Measurements from ENCODE around the gene TEF.

TEF gene

GRCh38 chr22:41341990-41342389 is 39.8 kb upstream of the TEF start:
- Histone ChIP-seq H3K36me3 (ENCODE audit: control insufficient read depth, insufficient read depth, low read length) (peaks cover 54% of the 10 kb centered on the region), H3K4me3 (ENCODE audit: insufficient read depth, low read depth, low read length, poor library complexity, severe bottlenecking) (no peak overlapping the region), H3K9me3 (ENCODE audit: control insufficient read depth, low read length) (no peaks in the 10 kb centered on the region), H3K27ac (ENCODE audit: insufficient read depth, low read length, poor library complexity, severe bottlenecking) (no peak overlapping the region), H3K4me1 (ENCODE audit: control insufficient read depth, insufficient read depth, low read length, poor library complexity, severe bottlenecking) (no peaks in the 10 kb centered on the region), H3K27me3 (replicated peaks; ENCODE audit: control insufficient read depth, insufficient read depth, low read length, poor library complexity, severe bottlenecking) (no peaks in the 10 kb centered on the region)
- no peak for DNase-seq

DNA sequence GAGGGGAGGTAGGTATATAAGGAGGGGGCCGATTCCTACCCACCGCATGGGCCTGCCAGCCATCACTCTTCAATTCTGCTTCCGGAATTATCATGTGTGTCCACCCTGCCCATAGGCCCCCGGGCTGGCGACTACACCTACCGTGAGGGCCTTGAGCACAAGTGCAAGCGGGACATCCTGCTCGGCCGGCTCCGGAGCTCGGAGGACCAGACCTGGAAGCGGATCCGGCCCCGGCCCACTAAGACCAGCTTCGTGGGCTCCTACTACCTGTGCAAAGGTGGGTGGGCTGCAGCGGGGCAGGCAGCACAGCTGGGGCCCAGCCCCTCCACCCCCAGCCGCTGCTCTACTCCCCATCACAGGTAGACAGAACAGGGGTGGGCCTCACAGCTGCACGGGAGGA is 38.4 kb upstream of the TEF start:
- H3K27me3 ChIP-seq (replicated peaks; ENCODE audit: control insufficient read depth, insufficient read depth, low read length, poor library complexity, severe bottlenecking): no peaks in the 10 kb centered on the region
- no peak overlapping the region for H3K4me3 ChIP-seq (ENCODE audit: insufficient read depth, low read depth, low read length, poor library complexity, severe bottlenecking)
- DNase-seq: no peak
- H3K36me3 ChIP-seq (ENCODE audit: control insufficient read depth, insufficient read depth, low read length): peaks cover 67% of the 10 kb centered on the region
- no peaks in the 10 kb centered on the region for H3K4me1 ChIP-seq (ENCODE audit: control insufficient read depth, insufficient read depth, low read length, poor library complexity, severe bottlenecking)
- no peaks in the 10 kb centered on the region for H3K9me3 ChIP-seq (ENCODE audit: control insufficient read depth, low read length)
- H3K27ac ChIP-seq (ENCODE audit: insufficient read depth, low read length, poor library complexity, severe bottlenecking): no peak overlapping the region

DNA sequence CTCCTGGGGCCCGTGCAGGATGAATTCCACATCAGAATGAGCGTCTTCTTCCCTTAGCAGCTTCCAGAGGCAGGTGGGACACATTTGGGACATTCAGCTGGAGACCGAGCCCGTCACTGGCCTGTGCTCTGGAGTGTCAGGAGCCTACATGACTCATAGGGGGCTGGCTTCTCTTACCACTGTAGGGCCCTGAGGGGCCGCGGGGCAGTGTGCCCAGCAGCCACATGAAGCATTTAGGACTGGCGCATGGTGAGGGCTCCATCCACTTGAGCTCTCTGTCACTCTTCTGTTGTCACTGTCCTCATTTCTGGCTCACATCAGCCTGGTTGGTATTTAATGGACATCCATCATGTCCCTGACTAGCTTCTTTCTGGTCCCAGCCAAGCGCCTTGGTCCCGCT is 38.0 kb upstream of the TEF start:
- peaks cover 68% of the 10 kb centered on the region for H3K36me3 ChIP-seq (ENCODE audit: control insufficient read depth, insufficient read depth, low read length)
- no peaks in the 10 kb centered on the region for H3K9me3 ChIP-seq (ENCODE audit: control insufficient read depth, low read length)
- DNase-seq: no peak
- H3K4me1 ChIP-seq (ENCODE audit: control insufficient read depth, insufficient read depth, low read length, poor library complexity, severe bottlenecking): no peaks in the 10 kb centered on the region
- no peak overlapping the region for H3K4me3 ChIP-seq (ENCODE audit: insufficient read depth, low read depth, low read length, poor library complexity, severe bottlenecking)
- H3K27me3 ChIP-seq (replicated peaks; ENCODE audit: control insufficient read depth, insufficient read depth, low read length, poor library complexity, severe bottlenecking): no peaks in the 10 kb centered on the region
- H3K27ac ChIP-seq (ENCODE audit: insufficient read depth, low read length, poor library complexity, severe bottlenecking): no peak overlapping the region

DNA sequence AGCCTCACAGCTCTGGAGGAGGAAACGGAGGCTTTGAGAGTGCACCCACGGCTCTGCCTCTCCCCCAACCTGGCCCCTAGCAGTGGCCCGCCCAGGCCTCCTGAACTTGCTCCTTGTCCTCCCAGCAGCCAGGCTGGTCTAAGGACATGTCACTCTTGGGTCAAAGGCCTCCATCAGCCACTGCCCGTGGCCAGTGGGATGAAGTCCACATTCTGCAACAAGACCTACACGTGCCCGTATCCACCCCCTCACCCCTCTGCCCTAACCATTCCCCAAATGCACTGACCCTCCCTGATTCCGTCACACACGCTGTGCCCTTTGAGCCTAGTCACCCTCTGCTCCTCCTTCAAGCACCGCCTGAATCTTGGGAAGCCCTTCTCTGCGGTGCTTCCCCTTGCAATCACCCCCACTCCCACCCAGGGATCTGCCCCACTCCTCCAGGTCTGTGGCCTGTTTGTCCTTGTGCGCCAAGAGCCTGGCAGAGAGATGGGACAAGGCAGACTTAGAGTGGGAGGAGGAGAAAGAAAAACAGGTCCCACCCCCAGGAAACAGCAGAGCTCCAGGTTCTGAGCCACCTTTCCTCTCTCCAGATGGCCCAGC is 37.5 kb upstream of the TEF start:
- no peak overlapping the region for H3K27ac ChIP-seq (ENCODE audit: insufficient read depth, low read length, poor library complexity, severe bottlenecking)
- H3K4me3 ChIP-seq (ENCODE audit: insufficient read depth, low read depth, low read length, poor library complexity, severe bottlenecking): no peak overlapping the region
- no peaks in the 10 kb centered on the region for H3K4me1 ChIP-seq (ENCODE audit: control insufficient read depth, insufficient read depth, low read length, poor library complexity, severe bottlenecking)
- no peaks in the 10 kb centered on the region for H3K9me3 ChIP-seq (ENCODE audit: control insufficient read depth, low read length)
- peaks cover 69% of the 10 kb centered on the region for H3K36me3 ChIP-seq (ENCODE audit: control insufficient read depth, insufficient read depth, low read length)
- DNase-seq: no peak
- H3K27me3 ChIP-seq (replicated peaks; ENCODE audit: control insufficient read depth, insufficient read depth, low read length, poor library complexity, severe bottlenecking): no peaks in the 10 kb centered on the region

DNA sequence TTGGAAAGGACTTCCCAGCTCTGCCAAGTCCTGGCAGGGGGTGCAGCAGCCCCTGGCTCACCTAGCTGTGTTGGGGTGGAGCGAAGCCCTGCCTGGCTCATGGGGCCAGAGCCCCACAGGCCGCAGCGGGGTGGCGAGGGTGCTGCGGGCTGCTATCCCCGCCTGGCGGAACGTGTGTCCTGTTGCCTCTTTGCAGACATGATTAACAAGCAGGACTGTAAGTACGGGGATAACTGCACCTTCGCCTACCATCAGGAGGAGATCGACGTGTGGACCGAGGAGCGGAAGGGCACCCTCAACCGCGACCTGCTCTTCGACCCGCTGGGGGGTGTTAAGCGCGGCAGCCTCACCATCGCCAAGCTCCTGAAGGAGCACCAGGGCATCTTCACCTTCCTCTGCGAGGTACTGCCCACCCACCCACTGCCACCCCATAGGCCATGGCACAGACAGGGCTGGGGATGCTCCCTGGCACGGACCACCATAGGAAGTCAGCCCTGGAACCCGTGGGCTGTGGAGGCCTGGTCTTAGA is 35.9 kb upstream of the TEF start:
- H3K4me1 ChIP-seq (ENCODE audit: control insufficient read depth, insufficient read depth, low read length, poor library complexity, severe bottlenecking): no peaks in the 10 kb centered on the region
- H3K9me3 ChIP-seq (ENCODE audit: control insufficient read depth, low read length): no peaks in the 10 kb centered on the region
- DNase-seq: no peak
- peaks cover 72% of the 10 kb centered on the region for H3K36me3 ChIP-seq (ENCODE audit: control insufficient read depth, insufficient read depth, low read length)
- H3K27me3 ChIP-seq (replicated peaks; ENCODE audit: control insufficient read depth, insufficient read depth, low read length, poor library complexity, severe bottlenecking): no peaks in the 10 kb centered on the region
- H3K27ac ChIP-seq (ENCODE audit: insufficient read depth, low read length, poor library complexity, severe bottlenecking): no peak overlapping the region
- H3K4me3 ChIP-seq (ENCODE audit: insufficient read depth, low read depth, low read length, poor library complexity, severe bottlenecking): no peak overlapping the region

DNA sequence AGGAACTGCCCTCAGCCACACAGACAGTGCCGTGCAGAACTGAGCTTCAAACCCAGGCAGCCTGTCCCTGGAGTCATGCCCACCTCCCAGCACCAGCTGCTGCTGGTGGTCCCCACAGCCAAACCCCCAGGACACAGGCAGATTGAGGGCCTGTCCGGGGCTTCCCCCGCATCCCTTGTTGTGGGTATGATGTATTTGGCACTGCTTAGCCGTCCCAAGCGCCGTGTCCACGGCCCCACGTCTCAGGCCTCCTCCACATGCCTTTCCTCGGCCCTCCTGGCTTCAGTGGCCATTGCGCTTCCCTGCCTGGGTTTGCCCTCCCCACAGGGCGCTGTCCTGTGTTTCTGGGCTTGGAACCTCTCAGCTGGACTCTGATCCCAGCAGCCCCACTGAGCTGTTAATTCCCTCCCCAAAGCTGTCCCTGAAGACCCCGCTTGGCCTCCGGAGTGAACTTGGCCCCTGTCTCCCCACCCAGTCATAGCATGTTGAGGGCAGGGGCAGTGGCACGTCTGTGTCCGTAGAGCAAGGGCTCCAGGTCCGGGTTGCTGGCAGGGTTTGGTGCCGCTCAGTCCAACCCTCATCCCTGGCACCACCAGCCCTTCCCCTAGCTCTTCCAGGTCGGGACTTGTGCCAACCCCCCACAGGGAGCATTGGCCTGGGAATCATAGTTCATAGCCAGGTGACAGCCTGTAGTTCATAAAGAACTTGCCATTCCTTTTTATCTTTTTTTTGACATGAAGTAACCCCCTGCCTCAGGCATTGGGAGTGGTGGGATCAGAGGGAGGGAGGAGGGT is 34.5 kb upstream of the TEF start:
- H3K27ac ChIP-seq (ENCODE audit: insufficient read depth, low read length, poor library complexity, severe bottlenecking): no peak overlapping the region

GRCh38 chr22:41348964-41349484 is 32.7 kb upstream of the TEF start:
- Histone ChIP-seq H3K27me3 (replicated peaks; ENCODE audit: control insufficient read depth, insufficient read depth, low read length, poor library complexity, severe bottlenecking) (no peaks in the 10 kb centered on the region), H3K4me1 (ENCODE audit: control insufficient read depth, insufficient read depth, low read length, poor library complexity, severe bottlenecking) (no peaks in the 10 kb centered on the region), H3K36me3 (ENCODE audit: control insufficient read depth, insufficient read depth, low read length) (peaks cover 83% of the 10 kb centered on the region), H3K27ac (ENCODE audit: insufficient read depth, low read length, poor library complexity, severe bottlenecking) (no peak overlapping the region), H3K9me3 (ENCODE audit: control insufficient read depth, low read length) (no peaks in the 10 kb centered on the region), H3K4me3 (ENCODE audit: insufficient read depth, low read depth, low read length, poor library complexity, severe bottlenecking) (no peak overlapping the region)
- no peak for DNase-seq

More for the DNA sequence above, 34.5 kb upstream of the TEF start:
- DNase-seq: no peak
- Histone ChIP-seq H3K4me3 (ENCODE audit: insufficient read depth, low read depth, low read length, poor library complexity, severe bottlenecking) (no peak overlapping the region), H3K9me3 (ENCODE audit: control insufficient read depth, low read length) (no peaks in the 10 kb centered on the region), H3K27me3 (replicated peaks; ENCODE audit: control insufficient read depth, insufficient read depth, low read length, poor library complexity, severe bottlenecking) (no peaks in the 10 kb centered on the region), H3K36me3 (ENCODE audit: control insufficient read depth, insufficient read depth, low read length) (peaks cover 81% of the 10 kb centered on the region), H3K4me1 (ENCODE audit: control insufficient read depth, insufficient read depth, low read length, poor library complexity, severe bottlenecking) (no peaks in the 10 kb centered on the region)

DNA sequence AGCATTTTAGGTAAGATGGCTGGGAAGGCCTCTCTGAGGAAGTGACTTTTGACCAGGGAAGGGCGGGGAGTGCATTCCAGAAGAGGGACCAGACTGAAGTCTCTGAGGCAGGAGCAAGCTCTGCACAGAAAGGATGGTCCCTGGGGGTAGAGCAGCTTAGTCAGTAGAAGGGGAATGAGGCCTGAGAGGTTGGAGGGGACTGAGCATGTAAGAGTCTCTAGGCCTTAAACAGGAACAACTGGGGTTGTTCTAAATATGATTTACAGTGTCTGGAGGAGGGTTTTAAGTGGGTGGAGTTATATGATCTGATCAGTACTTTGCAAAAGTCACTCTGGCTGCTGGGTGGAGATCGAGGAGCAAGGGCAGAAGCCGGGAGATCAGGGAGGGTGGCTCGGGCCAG is 31.7 kb upstream of the TEF start:
- H3K27me3 ChIP-seq (replicated peaks; ENCODE audit: control insufficient read depth, insufficient read depth, low read length, poor library complexity, severe bottlenecking): no peaks in the 10 kb centered on the region
- DNase-seq: no peak
- H3K9me3 ChIP-seq (ENCODE audit: control insufficient read depth, low read length): no peaks in the 10 kb centered on the region
- peaks cover 85% of the 10 kb centered on the region for H3K36me3 ChIP-seq (ENCODE audit: control insufficient read depth, insufficient read depth, low read length)
- H3K4me3 ChIP-seq (ENCODE audit: insufficient read depth, low read depth, low read length, poor library complexity, severe bottlenecking): no peak overlapping the region
- no peaks in the 10 kb centered on the region for H3K4me1 ChIP-seq (ENCODE audit: control insufficient read depth, insufficient read depth, low read length, poor library complexity, severe bottlenecking)
- H3K27ac ChIP-seq (ENCODE audit: insufficient read depth, low read length, poor library complexity, severe bottlenecking): no peak overlapping the region

- Histone ChIP-seq H3K27me3 (replicated peaks; ENCODE audit: control insufficient read depth, insufficient read depth, low read length, poor library complexity, severe bottlenecking) (no peaks in the 10 kb centered on the region), H3K9me3 (ENCODE audit: control insufficient read depth, low read length) (no peaks in the 10 kb centered on the region), H3K4me1 (ENCODE audit: control insufficient read depth, insufficient read depth, low read length, poor library complexity, severe bottlenecking) (no peaks in the 10 kb centered on the region), H3K27ac (ENCODE audit: insufficient read depth, low read length, poor library complexity, severe bottlenecking) (no peak overlapping the region), H3K36me3 (ENCODE audit: control insufficient read depth, insufficient read depth, low read length) (peaks cover 88% of the 10 kb centered on the region), H3K4me3 (ENCODE audit: insufficient read depth, low read depth, low read length, poor library complexity, severe bottlenecking) (no peak overlapping the region)
- DNase-seq: no peak
Measured at GRCh38 chr22:41351011-41351410, 30.7 kb upstream of the TEF start.

DNA sequence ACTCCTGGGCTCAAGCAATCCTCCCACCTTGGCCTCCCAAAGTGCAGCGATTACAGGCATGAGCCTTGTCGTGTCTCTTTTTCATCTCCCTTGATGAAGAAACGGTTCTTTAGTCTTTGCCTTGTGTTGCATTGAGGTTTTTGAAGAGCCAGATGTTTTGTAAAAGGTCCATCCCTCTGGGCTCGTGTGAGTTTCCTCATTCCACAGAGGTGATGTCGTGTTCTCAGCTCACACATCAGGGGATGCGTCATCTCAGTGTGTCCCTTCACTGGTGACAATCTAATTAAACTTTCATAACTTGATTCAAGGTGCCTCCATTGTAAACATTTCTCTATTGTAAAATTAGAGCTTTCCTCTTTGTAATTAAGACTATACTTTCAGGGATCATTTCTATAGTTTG is 29.7 kb upstream of the TEF start:
- no peak for DNase-seq
- no peaks in the 10 kb centered on the region for H3K4me1 ChIP-seq (ENCODE audit: control insufficient read depth, insufficient read depth, low read length, poor library complexity, severe bottlenecking)
- H3K4me3 ChIP-seq (ENCODE audit: insufficient read depth, low read depth, low read length, poor library complexity, severe bottlenecking): no peak overlapping the region
- no peaks in the 10 kb centered on the region for H3K27me3 ChIP-seq (replicated peaks; ENCODE audit: control insufficient read depth, insufficient read depth, low read length, poor library complexity, severe bottlenecking)
- no peaks in the 10 kb centered on the region for H3K9me3 ChIP-seq (ENCODE audit: control insufficient read depth, low read length)
- H3K36me3 ChIP-seq (ENCODE audit: control insufficient read depth, insufficient read depth, low read length): peaks cover 89% of the 10 kb centered on the region
- no peak overlapping the region for H3K27ac ChIP-seq (ENCODE audit: insufficient read depth, low read length, poor library complexity, severe bottlenecking)

Measured in effector memory CD4-positive, alpha-beta T cell (primary cell).